GM11168 (cell line): Measurements from ENCODE around the gene SMPDL3A.
"Not testable (repeated sequence)": the region's sequence is repeated elsewhere in the genome, so short reads cannot be mapped to it uniquely, and the experiment has no call there.

Source experiments
- in situ Hi-C: fragments of 300-500 bp; cut with MboI; formaldehyde crosslinking; loops from one replicate; pipeline ENCODE4 v1.12.0; 2022; ENCODE audit warnings: low sequenced_read_pairs; ENCODE audit not compliant: unreplicated experiment

The SMPDL3A gene, protein sequence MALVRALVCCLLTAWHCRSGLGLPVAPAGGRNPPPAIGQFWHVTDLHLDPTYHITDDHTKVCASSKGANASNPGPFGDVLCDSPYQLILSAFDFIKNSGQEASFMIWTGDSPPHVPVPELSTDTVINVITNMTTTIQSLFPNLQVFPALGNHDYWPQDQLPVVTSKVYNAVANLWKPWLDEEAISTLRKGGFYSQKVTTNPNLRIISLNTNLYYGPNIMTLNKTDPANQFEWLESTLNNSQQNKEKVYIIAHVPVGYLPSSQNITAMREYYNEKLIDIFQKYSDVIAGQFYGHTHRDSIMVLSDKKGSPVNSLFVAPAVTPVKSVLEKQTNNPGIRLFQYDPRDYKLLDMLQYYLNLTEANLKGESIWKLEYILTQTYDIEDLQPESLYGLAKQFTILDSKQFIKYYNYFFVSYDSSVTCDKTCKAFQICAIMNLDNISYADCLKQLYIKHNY

DNA sequence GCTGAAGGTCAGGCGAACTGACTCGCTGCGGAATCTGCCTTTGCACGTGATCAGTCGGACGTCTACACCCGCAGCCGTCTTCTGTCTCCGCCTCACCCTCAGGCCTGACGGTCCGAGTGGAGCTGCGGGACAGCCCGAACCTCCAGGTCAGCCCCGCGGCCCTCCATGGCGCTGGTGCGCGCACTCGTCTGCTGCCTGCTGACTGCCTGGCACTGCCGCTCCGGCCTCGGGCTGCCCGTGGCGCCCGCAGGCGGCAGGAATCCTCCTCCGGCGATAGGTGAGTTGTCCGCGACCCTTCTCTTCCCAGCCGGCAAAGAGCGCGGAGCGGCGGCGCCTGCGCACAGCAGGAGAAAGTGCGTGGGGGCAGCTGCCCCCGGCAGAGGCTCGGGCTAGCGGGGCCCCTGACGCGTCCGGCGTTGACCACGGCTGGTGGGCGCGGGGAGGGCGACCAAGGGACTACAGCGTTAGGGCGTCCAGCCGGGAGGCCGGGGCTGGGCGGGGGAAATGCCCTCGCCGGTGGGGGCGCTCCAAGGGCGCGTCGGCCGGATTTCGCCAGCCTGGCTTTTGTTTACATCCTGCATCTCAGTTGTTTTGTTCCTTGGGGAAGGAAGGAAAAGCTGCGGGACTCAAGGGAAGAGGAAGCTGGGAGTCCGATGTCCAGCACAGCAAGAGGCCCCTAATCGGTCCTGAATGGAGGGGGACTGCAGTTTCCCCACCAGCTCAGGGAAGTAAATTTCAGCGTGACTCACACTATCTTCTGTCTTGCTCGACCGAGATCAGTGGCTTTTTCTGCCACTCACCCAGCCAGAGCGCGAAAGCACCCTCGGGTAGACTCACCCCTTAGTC is at the start of gene SMPDL3A:
SMPDL3A (plus strand) TSS at position 77 of the 846 bp plus-strand sequence; CDS start at position 166, 89 bp downstream.
- in situ Hi-C loops, result no loop called here

DNA sequence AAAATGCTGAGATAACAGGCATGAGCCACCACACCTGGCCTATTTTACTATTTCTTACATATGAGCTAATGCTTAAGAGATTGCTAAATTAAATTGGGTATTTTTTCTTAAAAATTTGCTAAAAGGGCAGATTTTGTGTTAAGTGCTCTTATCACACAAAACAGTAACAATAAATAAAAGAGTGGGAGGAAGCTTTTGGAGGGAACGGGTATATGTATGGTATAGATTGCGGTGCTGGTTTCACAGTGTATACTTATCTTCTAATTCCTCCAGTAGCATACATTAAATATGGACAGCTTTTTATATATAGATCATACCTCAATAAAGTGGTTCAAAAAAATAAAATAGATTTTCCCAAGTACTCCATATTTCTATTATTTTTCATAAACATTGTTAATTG is 49.0 kb upstream of the SMPDL3A start:
- in situ Hi-C loops, result no loop called here

DNA sequence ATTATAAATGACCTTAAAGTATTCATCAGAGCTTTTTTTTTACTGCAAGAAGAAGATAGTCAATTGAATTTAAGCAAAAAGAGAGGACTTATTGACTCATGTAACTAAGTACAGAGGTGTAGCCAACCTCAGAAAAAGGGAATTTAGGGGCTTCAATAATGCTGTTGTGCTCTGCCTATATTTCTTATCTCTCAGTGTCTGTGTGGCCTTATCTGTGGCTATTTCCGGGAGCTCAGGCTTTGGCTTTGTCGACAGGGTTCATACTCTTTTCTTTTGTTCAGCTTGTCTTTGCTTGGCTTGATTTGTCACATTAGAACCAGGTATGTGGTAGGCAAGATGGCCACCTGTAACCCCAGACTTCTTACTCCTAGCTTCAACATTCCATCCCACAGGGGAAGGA is 48.1 kb upstream of the SMPDL3A start:
- in situ Hi-C loops, result no loop called here

DNA sequence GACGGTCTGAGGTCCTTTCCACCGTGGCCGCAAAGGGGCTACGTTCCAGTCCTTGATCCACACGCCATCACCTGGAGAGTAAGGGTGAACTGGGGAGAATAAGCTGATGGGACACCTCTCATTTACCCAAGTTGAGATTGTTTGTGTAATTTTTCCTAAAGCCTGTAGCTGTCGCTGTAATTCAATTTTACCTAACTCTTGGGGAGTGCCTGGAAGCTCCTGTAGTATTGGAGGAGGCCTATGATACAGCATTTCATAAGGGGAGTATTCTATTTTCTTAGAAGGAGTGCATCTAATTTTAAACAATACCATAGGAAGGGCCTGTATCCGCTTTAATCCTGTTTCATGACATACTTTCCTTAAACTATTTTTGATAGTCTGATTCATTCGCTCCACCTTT is 44.8 kb upstream of the SMPDL3A start:
- in situ Hi-C loops, result not testable (repeated sequence)

DNA sequence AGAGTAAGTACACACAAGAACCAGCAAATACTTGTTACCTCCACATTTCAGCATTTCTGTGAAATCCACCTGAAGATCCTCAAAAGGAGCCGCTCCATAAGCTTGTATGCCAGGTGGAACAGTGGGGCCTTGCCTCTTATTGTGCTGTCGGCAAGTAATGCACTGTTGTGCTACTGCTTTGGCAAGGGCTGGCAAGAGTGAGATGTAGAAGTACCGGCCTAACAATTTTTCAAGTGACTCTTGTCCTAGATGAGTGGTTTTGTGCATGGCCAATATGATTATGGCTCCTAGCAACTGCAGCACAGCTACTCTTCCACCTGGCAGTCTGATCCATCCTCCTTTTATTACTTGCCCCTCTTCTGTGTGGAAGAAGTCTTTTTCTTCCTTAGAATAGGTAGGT is 44.2 kb upstream of the SMPDL3A start:
- in situ Hi-C loops, result not testable (repeated sequence)

DNA sequence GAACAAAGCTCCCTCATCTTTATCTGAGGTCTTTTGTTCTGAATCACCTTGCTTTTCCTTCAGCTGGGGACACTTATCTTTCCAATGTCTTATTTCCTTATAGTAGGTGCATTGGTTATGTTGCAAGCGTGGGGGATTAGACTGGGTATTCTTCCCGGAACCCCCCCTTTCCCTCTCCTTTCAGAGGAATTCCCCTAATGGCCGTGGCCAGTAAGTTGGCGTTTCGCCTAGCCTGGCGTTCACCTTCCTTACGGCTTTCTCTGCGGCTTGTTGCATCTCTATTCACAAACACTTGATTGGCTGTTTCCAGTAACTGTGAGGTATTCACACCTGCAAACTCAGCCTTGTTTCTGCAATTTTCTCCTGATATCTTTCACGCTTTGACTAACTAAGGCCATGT is 42.4 kb upstream of the SMPDL3A start:
- in situ Hi-C loops, result no loop called here

DNA sequence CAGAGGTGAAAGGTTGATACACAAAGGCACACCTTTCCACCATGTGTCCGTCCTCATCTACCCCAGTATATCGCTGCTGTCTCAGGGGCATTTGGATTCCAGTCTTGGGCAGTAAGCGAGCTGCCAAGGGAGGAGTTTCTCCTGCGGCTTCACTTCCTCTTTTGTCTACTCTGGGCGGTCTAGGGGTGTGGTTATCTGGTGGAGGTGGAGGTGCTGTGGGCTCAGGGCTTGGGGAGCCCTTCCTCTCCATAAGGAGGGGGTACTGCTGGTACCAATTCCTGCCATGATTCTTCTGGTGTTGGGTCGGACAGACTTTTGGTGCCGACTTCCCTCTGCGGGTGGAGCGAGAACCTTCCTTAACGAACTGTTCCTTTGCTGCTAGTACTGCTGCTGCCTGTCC is 41.5 kb upstream of the SMPDL3A start:
- in situ Hi-C loops, result no loop called here

DNA sequence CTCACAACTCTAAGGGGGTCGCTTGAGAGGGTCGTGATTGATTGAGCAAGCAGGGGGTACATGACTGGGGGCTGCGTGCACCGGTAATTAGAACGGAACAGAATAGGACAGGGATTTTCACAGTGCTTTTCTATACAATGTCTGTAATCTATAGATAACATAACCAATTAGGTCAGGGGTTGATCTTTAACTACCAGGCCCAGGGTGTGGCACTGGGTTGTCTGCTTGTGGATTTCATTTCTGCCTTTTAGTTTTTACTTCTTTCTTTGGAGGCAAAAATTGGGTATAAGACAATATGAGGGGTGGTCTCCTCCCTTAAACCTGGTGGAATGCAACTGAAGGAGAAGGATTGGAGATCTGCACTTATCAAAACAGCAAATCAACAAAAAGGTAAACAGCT is 40.1 kb upstream of the SMPDL3A start:
- in situ Hi-C loops, result not testable (repeated sequence)

DNA sequence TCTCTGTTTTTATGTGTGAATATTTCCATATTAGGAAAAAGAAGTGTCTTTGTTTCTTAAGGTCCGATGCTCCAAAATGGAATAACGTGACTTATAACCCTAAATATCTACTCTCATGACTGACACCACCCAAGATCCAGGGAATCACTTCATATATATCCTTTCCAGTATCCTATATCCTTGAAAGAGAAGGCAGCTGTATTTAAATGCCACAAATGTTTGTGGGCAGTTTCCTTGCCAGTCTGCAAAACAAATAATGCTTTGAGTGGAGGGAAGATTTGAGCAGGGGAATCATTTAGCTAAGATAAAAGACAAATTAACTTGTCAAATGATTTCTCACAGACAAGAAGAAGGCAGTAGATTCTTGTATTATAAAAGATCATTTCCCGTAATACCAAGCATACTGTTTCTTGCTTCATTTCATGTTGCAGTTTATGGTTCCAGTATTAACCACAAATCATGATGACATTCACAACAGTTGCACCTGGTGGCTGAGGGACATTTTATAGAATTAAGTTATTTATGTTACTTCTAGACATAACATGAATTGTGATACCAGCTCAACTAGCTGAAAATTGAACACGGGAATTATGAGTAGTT is 39.5 kb upstream of the SMPDL3A start:
- in situ Hi-C loops, result no loop called here

DNA sequence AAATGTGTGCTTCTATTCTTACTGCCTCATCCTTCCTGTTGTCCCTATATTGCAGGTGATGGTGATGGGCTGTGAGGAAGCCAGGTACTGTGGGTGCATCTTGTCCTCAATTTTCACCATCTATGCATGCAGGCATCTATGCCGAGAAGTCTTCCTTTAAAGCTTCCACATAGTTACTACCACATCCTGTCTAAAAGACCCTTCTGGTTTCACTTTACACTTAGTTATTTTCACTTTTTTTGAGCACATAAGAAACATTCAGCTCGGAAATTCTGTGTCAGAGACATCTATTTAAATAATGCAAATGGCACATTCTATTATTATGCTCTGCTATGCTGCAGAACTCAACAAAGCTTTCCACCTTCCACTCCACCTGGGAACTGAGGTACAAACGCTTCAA is 37.7 kb upstream of the SMPDL3A start:
- in situ Hi-C loops, result no loop called here

DNA sequence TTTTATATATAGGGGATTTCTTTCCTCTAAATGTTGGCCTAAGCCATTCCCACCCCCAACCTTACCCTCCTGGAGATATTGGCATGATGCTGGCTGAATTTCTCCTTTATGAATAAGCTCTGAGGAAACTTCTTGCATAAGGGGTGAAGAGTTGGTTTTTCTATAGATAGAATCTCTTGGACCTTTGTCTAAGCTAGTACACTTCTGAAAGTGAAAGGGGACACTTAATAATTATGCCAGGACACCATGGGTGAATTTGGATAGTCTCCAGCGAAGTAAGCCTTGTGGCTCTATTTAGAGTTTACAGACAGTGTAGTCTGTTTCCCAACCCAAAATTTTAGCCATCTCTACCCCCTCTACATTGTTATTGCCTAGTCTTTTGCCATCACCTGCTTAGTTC is 36.6 kb upstream of the SMPDL3A start:
- in situ Hi-C loops, result no loop called here

DNA sequence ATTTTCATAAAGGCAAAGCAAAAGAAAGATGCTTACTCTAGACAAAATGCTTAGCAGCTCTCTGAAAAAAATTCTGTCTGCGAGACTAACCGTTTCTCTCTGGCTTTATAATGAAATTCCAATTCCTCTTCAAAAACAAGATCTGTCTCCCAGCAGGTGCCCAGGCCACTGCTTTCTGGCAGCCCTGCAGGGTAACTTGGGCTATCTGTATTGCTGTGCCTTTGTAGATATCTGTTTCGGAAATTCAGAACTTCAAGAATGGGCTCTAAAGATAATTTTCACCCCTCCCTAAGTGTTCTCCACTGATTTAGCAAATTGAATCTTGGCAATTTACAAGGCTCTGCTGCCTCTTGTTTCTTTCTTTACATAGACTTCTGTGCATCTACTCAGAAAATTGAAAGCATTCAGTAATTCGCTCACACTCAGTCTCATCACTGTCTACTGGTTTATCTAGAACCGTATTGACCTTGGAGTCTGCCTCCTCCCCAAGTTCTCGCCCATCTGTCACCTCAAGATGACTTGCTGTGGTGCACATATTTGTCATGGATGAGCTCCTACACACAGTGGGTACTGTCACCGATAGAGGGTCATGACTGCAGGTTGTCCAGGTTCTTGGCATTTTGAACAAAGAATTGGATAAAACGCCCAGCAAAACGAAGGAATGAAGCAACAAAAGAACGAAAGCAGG is 35.9 kb upstream of the SMPDL3A start:
- in situ Hi-C loops, result no loop called here

DNA sequence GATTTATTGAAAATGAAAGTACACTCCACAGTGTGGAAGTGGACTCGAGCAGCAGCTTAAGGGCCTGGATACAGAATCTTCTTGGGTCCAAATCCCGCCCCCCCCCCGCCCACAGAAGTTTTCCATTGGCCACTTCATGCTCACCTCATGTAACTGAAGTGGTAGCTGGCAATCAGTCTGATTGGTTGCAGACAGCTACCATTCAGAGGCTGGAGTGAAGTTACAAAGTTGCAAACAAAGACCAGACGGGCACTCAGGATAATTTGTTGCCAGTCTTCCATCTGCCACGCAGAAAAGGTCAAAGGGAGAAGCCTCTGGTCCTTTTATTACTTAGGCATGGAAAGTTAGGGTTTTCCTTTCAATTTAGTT is 35.4 kb upstream of the SMPDL3A start:
- in situ Hi-C loops, result no loop called here

DNA sequence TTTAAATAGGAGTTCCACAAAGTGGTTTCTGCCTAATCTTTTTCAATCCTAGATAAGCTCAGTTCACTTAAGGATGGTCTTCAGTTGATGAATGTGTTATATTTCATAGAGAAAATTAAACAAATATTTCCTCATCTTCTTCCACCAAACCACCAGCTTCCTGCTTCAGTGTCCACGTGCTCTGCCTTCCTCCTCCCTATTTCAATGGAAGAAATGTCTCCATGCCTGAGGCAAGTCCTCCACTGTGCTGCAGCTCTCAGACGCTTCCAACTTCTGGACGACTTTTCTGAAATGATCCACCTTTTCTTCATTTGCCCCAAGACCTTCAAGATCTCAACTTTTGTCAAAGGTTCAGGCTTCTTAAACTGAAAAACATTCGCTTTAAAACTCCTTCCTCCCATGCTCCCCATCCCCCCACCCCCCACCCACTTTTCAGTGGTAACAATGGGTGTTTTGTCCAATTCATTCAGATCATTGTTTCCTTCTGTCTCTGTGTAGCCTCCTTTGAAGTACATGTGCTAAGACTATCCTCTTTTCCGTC is 34.8 kb upstream of the SMPDL3A start:
- in situ Hi-C loops, result no loop called here

DNA sequence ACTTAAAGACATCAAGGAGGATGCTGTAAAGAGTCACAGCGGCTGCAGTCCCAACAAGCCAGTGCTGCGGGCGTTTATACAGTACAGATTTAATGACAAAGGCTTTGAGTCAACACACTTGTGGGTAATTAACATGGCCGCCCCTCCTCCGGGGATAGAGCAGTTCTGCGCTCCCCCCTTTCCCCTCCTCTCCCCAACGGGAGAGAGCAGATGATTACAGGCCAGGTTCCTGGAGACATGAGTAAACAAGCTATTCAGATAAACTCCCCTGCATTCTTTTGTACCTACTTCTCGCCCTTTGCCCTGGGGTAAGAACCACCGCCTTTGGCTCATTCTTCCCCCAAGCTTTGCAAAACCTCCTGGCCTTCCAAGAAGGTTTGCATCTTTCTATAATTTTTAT is 33.2 kb upstream of the SMPDL3A start:
- in situ Hi-C loops, result no loop called here

DNA sequence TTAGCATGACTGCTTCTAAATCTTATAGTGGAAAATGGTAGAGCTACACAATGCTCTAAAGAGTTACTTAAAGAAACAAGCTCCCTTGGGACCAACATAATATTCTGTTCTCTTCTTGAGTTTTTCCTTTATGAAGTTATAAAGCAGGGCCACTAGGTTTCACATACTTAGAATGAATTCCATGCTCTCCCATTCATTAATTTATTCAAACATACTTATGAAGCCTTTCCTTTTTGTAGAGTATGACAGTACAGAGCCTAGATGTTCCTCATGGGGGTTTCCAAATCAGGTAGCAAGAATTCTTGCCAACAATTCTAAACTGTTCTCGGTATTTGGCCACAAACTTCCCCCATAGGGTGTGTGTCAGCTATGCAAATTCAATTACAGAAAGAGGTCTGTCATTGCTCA is 30.1 kb upstream of the SMPDL3A start:
- in situ Hi-C loops, result no loop called here

DNA sequence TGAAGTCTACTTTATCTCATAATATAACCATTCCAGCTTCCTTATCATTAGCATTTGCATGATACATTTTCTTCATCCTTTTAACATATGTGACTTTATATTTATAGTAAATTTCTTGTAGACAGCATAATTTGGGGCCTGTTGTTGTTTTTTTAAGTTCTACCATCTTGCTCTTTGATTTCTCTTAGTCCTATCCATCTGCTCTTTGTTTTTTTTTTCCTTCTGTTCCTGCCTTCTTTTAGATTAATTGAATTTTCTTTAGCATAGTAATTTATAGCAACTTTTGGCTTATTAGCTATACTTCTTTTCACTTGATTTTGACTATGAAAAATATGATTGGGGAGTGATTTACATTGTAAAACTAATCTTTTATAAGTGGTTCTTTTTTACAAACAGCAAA is 28.7 kb upstream of the SMPDL3A start:
- in situ Hi-C loops, result no loop called here

DNA sequence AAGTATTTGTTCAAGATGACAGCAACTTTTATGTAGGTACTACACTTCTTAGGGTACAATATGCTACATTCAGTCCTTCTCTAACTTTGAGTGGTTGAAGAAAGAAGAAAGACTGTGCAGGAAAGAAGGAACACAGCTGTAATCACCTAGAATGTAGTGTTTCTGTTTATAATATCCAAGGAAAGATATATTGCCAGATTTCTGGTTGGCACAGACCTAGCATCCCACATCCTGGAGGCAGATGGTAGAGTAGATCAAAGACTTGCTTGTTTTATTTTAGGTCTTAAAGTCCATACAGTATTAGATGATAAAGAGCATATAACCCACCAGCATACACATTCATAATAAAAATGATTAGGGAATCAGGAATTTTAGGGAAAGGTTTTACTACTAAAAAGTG is 22.8 kb upstream of the SMPDL3A start:
- in situ Hi-C loops, result no loop called here

DNA sequence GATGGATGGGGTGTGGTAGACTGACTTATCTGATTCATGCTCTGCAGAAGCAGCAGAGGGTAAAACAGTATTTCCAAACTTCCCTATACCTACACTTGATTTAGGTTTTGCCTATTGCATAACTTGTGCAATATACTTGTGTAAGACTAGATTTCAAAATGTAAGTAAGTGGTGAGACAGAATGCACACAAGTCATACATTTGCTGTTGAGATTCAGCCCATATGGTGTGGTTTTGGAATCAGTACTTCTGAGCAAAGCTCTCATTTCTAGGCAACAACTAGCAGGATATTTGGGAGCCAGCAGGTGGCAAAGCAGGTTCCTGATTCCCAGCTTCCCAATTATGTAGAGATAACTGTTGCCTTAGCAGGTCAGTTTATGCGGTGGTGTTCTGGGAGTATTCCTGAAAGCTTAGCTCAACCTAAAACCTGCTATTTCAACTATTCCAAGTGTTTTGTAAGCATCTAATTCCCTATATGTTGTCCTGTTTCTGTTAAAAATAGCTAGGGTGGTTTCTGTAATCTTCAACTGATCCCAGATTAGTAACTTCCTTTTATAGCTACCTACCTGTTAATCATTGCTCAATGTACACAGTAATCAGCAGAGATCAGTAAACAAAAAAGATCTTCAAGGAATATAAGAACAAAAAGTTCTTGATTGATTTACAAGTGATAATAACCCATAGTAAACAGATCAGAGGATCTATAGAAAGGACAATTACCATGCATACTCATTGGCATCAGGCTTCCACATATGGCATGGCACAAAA is 18.0 kb upstream of the SMPDL3A start:
- in situ Hi-C loops, result no loop called here
